GM18951 (cell line): ENCODE data around the gene BLID.

Experiments
- POLR2A ChIP-seq: IDR thresholded peaks from 4 replicates; pipeline ENCODE4 v1.6.1; 2011; ENCODE audit warnings: mild to moderate bottlenecking; ENCODE audit not compliant: insufficient read length, insufficient read depth; ENCODE audit errors: extremely low read depth
- in situ Hi-C: fragments of 300-500 bp; cut with MboI; formaldehyde crosslinking; loops from one replicate; pipeline ENCODE4 v1.12.0; 2022; ENCODE audit warnings: low sequenced_read_pairs, mixed read lengths, inconsistent platforms; ENCODE audit not compliant: unreplicated experiment

BLID gene

DNA sequence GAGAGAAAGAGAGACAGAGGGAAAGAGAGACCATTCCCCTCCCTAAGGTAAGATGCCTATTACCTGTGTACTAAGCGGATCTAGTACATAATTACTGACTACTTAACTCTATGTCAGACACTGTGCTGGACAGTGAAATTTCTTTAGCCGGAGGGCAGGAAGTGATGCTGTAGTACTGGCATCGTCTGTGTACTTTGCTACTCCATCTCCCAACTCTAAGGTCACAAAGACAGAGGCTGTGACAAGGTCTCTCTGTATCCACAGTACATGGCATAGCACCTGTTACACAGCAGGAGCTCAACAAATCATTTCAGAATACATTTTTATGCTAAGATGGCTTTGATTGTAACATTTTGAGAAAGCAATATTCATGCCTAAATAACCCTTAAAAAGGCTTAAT is 9.0 kb downstream of the BLID start:
- TF ChIP-seq POLR2A, result no peak
- in situ Hi-C loops, result no loop called here

DNA sequence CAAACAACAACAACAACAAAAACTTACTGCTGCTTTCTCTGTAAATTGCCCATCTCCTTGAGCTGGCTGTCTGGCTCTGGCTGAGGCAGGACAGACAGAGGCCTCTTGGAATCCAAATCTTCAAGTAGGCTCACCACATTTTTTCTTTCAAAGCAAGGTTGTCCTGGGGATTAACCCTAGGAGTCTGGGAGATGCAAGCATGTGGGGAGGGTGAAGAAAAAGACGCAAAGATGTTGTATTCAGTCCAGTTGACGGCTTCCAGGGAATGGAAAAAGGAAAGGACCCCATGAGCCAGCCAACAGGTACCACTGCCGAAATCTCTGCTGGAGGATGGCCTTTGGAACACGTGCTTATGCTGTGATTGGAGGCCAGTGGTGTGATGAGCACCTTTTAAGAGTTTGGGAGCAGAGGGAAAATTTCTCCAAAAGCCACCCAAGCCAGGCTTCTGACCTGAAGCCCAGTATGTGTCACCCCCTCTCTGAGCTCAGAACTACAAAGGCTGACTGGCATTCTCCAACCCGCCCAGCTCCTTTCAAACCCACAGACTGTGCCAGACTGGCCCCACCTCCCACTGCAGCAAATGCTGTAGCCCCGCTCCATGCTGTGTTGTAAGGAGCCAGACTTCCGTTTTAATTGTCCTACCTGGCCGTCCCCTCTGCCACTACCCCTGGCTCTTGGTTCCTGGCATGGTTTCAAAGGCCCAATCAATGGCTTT is 10.8 kb downstream of the BLID start:
- no peak for TF ChIP-seq POLR2A
- in situ Hi-C loops, result no loop called here

DNA sequence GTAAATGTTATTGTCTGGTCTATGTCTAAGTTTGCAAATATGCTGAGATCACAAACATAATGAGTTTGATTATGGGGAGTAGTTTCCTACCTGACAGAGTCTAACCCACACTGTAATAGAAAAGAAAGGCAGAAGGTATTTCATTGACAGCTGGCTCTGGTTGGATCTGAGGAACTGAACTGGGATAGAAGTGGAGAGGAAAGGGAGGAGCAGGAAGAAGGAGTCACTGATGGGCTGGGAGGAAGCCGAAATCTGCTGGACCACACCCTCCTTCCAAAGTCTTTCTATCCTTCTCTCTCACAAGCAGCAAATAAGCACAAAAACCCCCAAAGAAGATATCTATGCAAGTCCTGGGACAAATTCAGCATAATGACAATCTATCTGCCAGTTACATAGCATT is 11.7 kb downstream of the BLID start:
- in situ Hi-C loops, result no loop called here
- no peak for TF ChIP-seq POLR2A

DNA sequence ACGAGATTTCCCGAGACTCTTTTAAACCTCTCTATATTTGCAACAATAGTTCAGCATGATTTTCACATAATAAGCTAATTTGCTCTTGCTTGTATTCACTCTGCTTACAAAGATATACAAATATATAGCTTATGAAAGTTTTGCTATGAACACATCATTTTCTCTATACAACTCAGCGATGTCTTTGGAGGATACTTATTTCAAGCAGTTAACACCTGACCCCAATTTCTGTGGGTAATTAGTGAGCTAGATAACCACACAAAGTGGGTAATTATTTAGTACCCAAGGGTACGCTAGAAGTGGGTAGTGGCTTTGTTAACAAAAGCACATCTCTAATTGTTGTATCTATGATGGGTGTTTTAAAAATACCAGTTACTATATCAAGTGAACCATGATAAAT is 12.3 kb downstream of the BLID start:
- no peak for TF ChIP-seq POLR2A

DNA sequence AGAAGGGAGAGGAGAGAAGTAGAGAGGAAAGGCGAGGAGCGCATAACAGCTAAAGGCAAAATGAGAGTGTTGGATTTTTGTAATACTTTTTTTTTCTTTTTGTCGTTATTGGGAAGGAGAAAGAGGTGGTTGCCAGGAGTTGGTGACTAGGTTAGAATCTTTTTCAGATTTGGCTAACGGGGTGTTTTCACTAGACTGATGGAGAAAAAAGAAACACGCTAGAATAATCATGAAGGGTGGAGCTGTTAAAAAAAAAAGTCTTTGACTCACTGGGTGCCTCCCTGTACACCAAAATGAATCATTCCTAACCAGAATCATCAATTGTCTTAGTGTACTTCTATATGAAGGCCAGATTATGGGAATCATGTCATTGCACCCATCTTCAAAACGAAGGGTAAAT is 12.7 kb downstream of the BLID start:
- in situ Hi-C loops, result no loop called here
- no peak for TF ChIP-seq POLR2A

More for the DNA sequence above, 12.3 kb downstream of the BLID start:
- in situ Hi-C loops, result no loop called here

DNA sequence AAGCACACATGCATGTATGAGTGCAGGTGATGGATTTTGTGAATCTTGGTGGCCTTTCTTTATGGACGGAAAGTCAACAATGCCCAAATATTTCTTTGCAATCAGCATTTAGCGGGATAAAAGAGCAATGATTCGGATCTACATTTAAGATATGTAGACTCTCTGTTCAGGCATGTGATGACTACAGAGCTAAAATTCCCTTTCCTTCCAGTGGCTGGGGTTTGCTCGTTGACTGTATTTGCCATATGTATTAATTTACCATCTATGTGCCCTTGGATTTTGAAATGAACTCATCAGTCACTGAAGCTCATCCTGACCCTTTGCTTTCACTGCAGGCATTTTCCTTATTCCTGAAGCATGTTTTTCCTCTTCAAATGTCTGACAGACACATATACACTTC is 13.6 kb downstream of the BLID start:
- TF ChIP-seq POLR2A, result no peak
- in situ Hi-C loops, result no loop called here

DNA sequence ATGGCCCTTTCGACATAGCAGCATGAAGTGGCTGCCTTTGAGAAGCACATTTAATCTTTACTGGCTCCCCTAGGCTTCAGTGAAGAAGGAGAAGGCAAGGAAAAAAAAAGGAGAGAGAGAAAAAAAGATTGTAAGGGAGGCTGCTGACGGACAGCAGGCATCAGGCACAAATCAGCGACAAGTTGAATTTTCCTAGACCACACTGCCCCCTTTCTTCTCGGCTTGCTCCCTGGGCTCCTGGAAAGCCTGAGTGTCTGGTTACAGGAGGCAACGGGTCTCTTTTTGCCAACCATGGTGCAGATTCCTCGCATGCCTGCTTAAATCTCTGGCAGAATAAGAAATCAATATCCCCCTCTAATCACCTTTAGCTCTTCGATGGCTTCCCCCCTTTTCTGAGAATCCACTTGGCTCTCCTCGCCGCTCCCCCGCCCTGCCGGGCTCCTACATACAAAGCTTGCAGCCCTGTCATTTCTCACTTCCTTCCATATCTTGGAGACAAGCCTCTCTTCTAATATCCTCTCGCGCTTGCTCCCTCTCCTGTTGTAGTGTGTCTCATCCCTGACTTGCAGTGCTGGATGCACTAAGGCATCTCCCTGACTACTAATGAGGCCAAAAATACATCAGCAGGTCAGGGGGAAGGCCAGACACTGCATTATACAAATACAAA is 14.3 kb downstream of the BLID start:
- TF ChIP-seq POLR2A, result no peak
- in situ Hi-C loops, result no loop called here

DNA sequence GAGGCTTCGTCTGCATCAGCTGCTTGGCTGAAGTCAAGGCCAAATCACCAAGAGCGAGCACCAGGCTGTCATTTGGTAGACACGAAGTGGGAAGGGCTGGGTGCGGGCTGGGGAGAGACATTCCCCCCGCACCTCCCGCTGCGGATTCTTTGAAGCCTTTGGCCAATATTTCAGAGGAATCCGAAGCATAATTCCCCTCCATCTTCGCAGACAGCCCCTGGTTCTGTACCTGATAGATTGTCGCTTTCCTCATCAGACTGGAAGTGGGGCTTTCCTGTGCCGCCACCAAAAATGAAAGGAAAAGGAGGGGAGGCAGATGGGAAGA is 15.3 kb downstream of the BLID start:
- no peak for TF ChIP-seq POLR2A
- in situ Hi-C loops, result no loop called here

DNA sequence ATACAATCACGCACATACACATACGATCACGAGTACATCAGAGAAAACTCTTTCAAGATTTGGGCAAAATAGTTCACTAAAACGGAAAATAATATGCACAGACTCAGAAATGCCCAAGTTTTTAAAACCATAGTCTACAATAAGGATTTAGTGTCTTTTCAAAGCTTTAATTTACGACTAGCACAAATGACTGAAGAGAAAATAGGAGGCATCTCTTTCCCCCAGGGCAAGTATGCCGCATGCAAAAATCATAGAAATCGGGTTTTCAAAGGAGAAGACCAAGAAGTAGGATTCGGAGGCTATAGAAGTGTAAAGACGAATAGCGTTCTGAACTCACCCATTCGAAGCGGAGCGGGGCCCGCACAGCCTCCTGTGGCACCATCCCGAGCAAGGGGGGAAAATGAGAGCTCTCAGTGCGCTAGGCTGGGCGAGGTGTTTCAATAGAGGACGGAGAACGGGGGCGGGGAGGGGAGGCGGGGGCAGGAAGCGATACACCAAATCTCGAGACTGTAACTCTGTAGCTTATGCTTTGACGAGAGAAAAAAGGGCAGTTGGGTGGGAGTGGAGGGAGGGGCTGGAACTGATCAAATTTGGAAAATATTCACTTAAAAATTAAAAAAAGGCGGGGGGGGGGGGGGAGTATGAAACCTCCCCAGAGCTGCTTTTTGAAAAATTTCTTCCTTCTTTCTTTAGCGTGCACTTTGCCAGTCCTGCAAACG is 15.8 kb downstream of the BLID start:
- no peak for TF ChIP-seq POLR2A
- in situ Hi-C loops, result no loop called here

DNA sequence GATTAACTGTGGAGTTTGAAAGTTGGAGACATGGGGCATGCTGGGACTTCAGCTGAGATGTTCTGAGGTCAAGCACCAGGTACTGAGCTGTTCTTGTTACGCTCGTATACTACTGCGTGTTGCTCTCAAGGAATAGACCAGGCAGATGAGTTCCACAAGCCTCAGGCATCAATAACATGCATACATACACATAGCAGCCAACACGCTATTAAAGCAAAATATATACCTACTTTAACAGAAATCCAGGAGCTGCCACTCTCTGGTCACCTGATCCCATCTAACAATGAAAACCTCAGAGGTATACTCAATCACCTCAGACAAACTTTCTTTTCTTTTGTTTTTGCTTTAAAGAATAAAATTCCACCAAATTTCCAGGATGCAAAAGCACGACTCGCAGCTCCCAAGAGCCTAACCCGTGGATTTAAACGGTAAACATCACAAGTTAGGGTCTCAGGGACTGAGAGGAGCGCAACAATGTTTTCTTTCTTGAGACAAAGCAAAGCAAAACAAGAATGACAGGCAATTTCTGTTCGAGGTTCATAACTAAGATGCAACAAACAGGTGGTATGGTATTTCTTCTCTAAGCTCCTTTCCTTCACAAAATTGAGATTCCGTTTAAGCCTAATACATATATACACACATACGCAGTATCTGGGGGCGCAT is 16.5 kb downstream of the BLID start:
- no peak for TF ChIP-seq POLR2A
- in situ Hi-C loops, result no loop called here

DNA sequence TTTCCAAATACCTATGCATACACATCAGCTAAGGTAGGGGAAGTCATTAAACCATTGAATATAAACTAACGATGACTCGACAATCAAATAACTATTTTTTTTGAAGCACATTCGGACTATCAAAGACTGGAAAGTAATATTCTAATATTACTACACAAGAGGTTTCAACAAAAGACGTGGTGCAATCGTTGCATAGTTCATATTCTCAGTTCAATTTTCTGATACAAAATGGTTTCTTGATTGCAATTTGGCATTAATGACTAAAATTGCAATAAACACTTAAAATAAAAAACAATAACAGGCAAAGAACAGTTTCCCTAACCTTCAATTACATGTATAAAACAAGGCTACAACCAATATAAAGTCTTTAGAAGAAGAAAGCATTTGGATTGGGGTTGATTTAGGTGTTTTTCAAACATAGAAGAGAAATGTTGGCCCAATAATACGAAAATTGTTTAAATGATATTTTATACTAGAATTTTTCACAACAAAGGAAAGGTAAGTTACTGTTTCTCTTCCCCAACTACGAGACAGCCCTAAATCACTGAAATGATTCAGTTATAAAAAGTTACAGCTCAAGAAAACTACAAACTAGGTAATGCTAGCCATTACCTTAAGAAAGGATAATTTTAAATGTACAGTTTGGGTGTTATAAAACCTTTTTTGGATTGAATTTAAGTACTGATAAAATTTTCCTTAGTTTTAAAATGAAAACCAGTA is 17.6 kb downstream of the BLID start:
- TF ChIP-seq POLR2A, result no peak
- in situ Hi-C loops, result no loop called here

DNA sequence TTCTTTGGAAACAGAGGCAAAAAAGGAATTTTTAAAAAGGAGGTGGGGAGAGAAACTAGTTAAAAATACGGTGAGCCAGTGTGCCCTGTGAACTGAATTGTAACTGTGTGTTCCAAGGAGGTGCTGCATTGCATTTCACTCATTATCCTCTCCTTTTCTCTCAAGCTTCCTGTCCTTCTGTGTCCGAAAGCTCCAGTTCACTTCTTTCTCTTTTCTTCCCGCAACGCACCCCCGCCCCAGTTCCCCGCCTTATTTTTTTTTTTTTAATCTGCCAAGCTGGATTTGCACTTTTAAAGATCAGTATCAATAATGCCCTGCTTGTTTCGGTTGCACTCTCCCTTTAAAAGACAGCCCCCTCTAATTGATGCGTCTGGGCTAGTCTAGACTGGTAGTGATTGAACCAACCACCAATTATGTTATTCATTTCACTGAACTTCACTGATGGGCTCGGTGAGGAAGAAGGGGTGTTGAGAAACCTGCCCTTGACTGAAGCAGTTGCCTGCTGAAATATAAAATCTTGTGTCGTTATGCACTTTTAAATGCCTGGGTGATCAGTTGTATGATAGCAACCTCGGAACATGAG is 18.5 kb downstream of the BLID start:
- in situ Hi-C loops, result no loop called here
- no peak for TF ChIP-seq POLR2A
